Measurements from ENCODE around the gene FMNL3.
"Not testable (repeated sequence)": the region's sequence is repeated elsewhere in the genome, so short reads cannot be mapped to it uniquely, and the experiment has no call there.

Gene FMNL3

DNA sequence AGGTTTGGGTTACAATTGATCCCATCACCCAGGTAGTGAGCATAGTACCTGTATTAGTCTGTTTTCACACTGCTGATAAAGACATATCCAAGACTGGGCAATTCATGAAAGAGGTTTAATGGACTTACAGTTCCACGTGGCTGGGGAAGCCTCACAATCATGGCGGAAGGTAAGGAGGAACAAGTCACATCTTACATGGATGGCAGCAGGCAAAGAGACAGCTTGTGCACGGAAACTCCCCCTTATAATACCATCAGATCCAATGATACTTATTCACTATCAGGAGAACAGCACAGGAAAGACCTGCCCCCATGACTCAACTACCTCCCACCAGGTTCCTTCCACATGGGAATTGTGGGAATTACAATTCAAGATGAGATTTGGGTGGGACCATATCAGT lies 14.2 kb upstream of the FMNL3 start:
- H2BK12ac ChIP-seq (ENCODE audit: low read length); H2BK120ac ChIP-seq (ENCODE audit: insufficient read depth, low read length, poor library complexity); H2AK5ac ChIP-seq (ENCODE audit: low read length); H3K4me1 ChIP-seq (ENCODE audit: control insufficient read depth in 1 of 2, insufficient read depth in 2 of 2, low read length in 2 of 2); H4K91ac ChIP-seq (ENCODE audit: low read depth, low read length); H4K12ac ChIP-seq (ENCODE audit: low read depth, low read length); H3K9me3 ChIP-seq (ENCODE audit: insufficient read depth, low read depth, low read length); H3K4me3 ChIP-seq (ENCODE audit: low read depth, low read length); H3K27ac ChIP-seq (ENCODE audit: low read depth, low read length); H3K27me3 ChIP-seq (ENCODE audit: insufficient read depth, low read length); H2BK5ac ChIP-seq (ENCODE audit: low read depth, low read length, poor library complexity); H3K18ac ChIP-seq (ENCODE audit: low read length); H3K14ac ChIP-seq (ENCODE audit: low read length); H4K8ac ChIP-seq (ENCODE audit: low read depth, low read length); H3K36me3 ChIP-seq (ENCODE audit: control insufficient read depth in 1 of 2, insufficient read depth in 2 of 2, low read length in 2 of 2); H3K23ac ChIP-seq (ENCODE audit: low read length); H3K4me2 ChIP-seq (ENCODE audit: low read length); H3K79me1 ChIP-seq (ENCODE audit: low read length); H3K79me2 ChIP-seq (ENCODE audit: control insufficient read depth, insufficient read depth, low read length, poor library complexity); H3K4ac ChIP-seq (ENCODE audit: low read depth, low read length); H3K9ac ChIP-seq (ENCODE audit: low read length); DNase-seq; H2AFZ ChIP-seq (ENCODE audit: insufficient read depth, low read length, poor library complexity): not testable (repeated sequence)
- no CpG with 5 or more reads among the region's 3 CpGs for WGBS (ENCODE audit: extremely low coverage, insufficient coverage, insufficient read length)

- Histone ChIP-seq H2BK12ac (ENCODE audit: low read length) (no peak overlapping the region), H2AFZ (ENCODE audit: insufficient read depth, low read length, poor library complexity) (no peak overlapping the region), H3K27me3 (ENCODE audit: insufficient read depth, low read length) (no peaks in the 10 kb centered on the region), H3K27ac (ENCODE audit: low read depth, low read length) (no peak overlapping the region), H2AK5ac (ENCODE audit: low read length) (no peak overlapping the region), H3K4ac (ENCODE audit: low read depth, low read length) (no peak overlapping the region), H3K18ac (ENCODE audit: low read length) (no peak overlapping the region), H3K23ac (ENCODE audit: low read length) (no peak overlapping the region), H3K4me2 (ENCODE audit: low read length) (no peak overlapping the region), H3K36me3 (ENCODE audit: control insufficient read depth in 1 of 2, insufficient read depth in 2 of 2, low read length in 2 of 2) (no peaks in the 10 kb centered on the region), H3K79me1 (ENCODE audit: low read length) (no peaks in the 10 kb centered on the region), H2BK5ac (ENCODE audit: low read depth, low read length, poor library complexity) (no peak overlapping the region), H3K4me1 (ENCODE audit: control insufficient read depth in 1 of 2, insufficient read depth in 2 of 2, low read length in 2 of 2) (no peaks in the 10 kb centered on the region), H3K79me2 (ENCODE audit: control insufficient read depth, insufficient read depth, low read length, poor library complexity) (no peaks in the 10 kb centered on the region), H3K4me3 (ENCODE audit: low read depth, low read length) (no peak overlapping the region), H2BK120ac (ENCODE audit: insufficient read depth, low read length, poor library complexity) (no peak overlapping the region), H3K14ac (ENCODE audit: low read length) (no peak overlapping the region), H4K91ac (ENCODE audit: low read depth, low read length) (no peak overlapping the region), H3K9ac (ENCODE audit: low read length) (no peak overlapping the region), H3K9me3 (ENCODE audit: insufficient read depth, low read depth, low read length) (no peaks in the 10 kb centered on the region), H4K8ac (ENCODE audit: low read depth, low read length) (no peak overlapping the region), H4K12ac (ENCODE audit: low read depth, low read length) (no peak overlapping the region)
- DNase-seq = no peak
- WGBS (ENCODE audit: extremely low coverage, insufficient coverage, insufficient read length) = no CpG with 5 or more reads among the region's 1 CpG
Measured at GRCh38 chr12:49720214-49720613, 13.0 kb upstream of the FMNL3 start.

- H4K8ac ChIP-seq (ENCODE audit: low read depth, low read length) = not testable (repeated sequence)
- no CpG with 5 or more reads among the region's 3 CpGs for WGBS (ENCODE audit: extremely low coverage, insufficient coverage, insufficient read length)
Measured at GRCh38 chr12:49717800-49718199, 10.6 kb upstream of the FMNL3 start.

GRCh38 chr12:49716553-49716952 lies 9.3 kb upstream of the FMNL3 start:
- Histone ChIP-seq H4K12ac (ENCODE audit: low read depth, low read length) (no peak overlapping the region), H3K79me1 (ENCODE audit: low read length) (no peaks in the 10 kb centered on the region), H3K79me2 (ENCODE audit: control insufficient read depth, insufficient read depth, low read length, poor library complexity) (no peaks in the 10 kb centered on the region), H3K4me1 (ENCODE audit: control insufficient read depth in 1 of 2, insufficient read depth in 2 of 2, low read length in 2 of 2) (no peaks in the 10 kb centered on the region), H3K14ac (ENCODE audit: low read length) (no peak overlapping the region), H2BK5ac (ENCODE audit: low read depth, low read length, poor library complexity) (no peak overlapping the region), H3K9me3 (ENCODE audit: insufficient read depth, low read depth, low read length) (no peaks in the 10 kb centered on the region), H3K4ac (ENCODE audit: low read depth, low read length) (no peak overlapping the region), H2AFZ (ENCODE audit: insufficient read depth, low read length, poor library complexity) (no peak overlapping the region), H2BK120ac (ENCODE audit: insufficient read depth, low read length, poor library complexity) (no peak overlapping the region), H4K8ac (ENCODE audit: low read depth, low read length) (no peak overlapping the region), H3K27ac (ENCODE audit: low read depth, low read length) (no peak overlapping the region), H3K4me3 (ENCODE audit: low read depth, low read length) (no peak overlapping the region), H3K27me3 (ENCODE audit: insufficient read depth, low read length) (no peaks in the 10 kb centered on the region), H2AK5ac (ENCODE audit: low read length) (no peak overlapping the region), H4K91ac (ENCODE audit: low read depth, low read length) (no peak overlapping the region), H3K4me2 (ENCODE audit: low read length) (no peak overlapping the region), H3K9ac (ENCODE audit: low read length) (no peak overlapping the region), H2BK12ac (ENCODE audit: low read length) (no peak overlapping the region), H3K36me3 (ENCODE audit: control insufficient read depth in 1 of 2, insufficient read depth in 2 of 2, low read length in 2 of 2) (no peaks in the 10 kb centered on the region), H3K18ac (ENCODE audit: low read length) (no peak overlapping the region), H3K23ac (ENCODE audit: low read length) (no peak overlapping the region)
- no CpG with 5 or more reads among the region's 2 CpGs for WGBS (ENCODE audit: extremely low coverage, insufficient coverage, insufficient read length)
- no peak for DNase-seq

More at GRCh38 chr12:49717800-49718199, 10.6 kb upstream of the FMNL3 start:
- H3K14ac ChIP-seq (ENCODE audit: low read length); H3K9me3 ChIP-seq (ENCODE audit: insufficient read depth, low read depth, low read length); H3K9ac ChIP-seq (ENCODE audit: low read length); H3K18ac ChIP-seq (ENCODE audit: low read length); H2BK12ac ChIP-seq (ENCODE audit: low read length); H3K4me1 ChIP-seq (ENCODE audit: control insufficient read depth in 1 of 2, insufficient read depth in 2 of 2, low read length in 2 of 2); H3K27ac ChIP-seq (ENCODE audit: low read depth, low read length); H3K27me3 ChIP-seq (ENCODE audit: insufficient read depth, low read length); H3K23ac ChIP-seq (ENCODE audit: low read length); H4K12ac ChIP-seq (ENCODE audit: low read depth, low read length); H2AK5ac ChIP-seq (ENCODE audit: low read length); H3K79me1 ChIP-seq (ENCODE audit: low read length); H2BK5ac ChIP-seq (ENCODE audit: low read depth, low read length, poor library complexity); H3K4me3 ChIP-seq (ENCODE audit: low read depth, low read length); H3K36me3 ChIP-seq (ENCODE audit: control insufficient read depth in 1 of 2, insufficient read depth in 2 of 2, low read length in 2 of 2); H2BK120ac ChIP-seq (ENCODE audit: insufficient read depth, low read length, poor library complexity); H3K79me2 ChIP-seq (ENCODE audit: control insufficient read depth, insufficient read depth, low read length, poor library complexity); H4K91ac ChIP-seq (ENCODE audit: low read depth, low read length); H3K4ac ChIP-seq (ENCODE audit: low read depth, low read length); H3K4me2 ChIP-seq (ENCODE audit: low read length); DNase-seq; H2AFZ ChIP-seq (ENCODE audit: insufficient read depth, low read length, poor library complexity): not testable (repeated sequence)
